Rectal smooth muscle tissue (tissue), 1 donor: ENCODE data around the gene RNASE12.
"Not testable (repeated sequence)": the region's sequence is repeated elsewhere in the genome, so short reads cannot be mapped to it uniquely, and the experiment has no call there.

Experiments
- H3K27ac ChIP-seq: one replicate; pipeline ENCODE4 v1.7.0; 2013; ENCODE audit warnings: low read depth, low read length, inconsistent platforms
- H3K27me3 ChIP-seq: one replicate; pipeline ENCODE4 v1.7.0; 2013; ENCODE audit warnings: low read length; ENCODE audit not compliant: control insufficient read depth, insufficient read depth
- H3K36me3 ChIP-seq: one replicate; pipeline ENCODE4 v1.7.0; 2013; ENCODE audit warnings: low read length; ENCODE audit not compliant: control insufficient read depth, insufficient read depth
- H3K4me1 ChIP-seq: one replicate; pipeline ENCODE4 v1.7.0; 2013; ENCODE audit warnings: low read length; ENCODE audit not compliant: control insufficient read depth, insufficient read depth
- H3K4me3 ChIP-seq: one replicate; pipeline ENCODE4 v1.7.0; 2013; ENCODE audit warnings: low read length
- H3K9ac ChIP-seq: one replicate; pipeline ENCODE4 v1.7.0; 2013; ENCODE audit warnings: low read length

RNASE12 gene

DNA sequence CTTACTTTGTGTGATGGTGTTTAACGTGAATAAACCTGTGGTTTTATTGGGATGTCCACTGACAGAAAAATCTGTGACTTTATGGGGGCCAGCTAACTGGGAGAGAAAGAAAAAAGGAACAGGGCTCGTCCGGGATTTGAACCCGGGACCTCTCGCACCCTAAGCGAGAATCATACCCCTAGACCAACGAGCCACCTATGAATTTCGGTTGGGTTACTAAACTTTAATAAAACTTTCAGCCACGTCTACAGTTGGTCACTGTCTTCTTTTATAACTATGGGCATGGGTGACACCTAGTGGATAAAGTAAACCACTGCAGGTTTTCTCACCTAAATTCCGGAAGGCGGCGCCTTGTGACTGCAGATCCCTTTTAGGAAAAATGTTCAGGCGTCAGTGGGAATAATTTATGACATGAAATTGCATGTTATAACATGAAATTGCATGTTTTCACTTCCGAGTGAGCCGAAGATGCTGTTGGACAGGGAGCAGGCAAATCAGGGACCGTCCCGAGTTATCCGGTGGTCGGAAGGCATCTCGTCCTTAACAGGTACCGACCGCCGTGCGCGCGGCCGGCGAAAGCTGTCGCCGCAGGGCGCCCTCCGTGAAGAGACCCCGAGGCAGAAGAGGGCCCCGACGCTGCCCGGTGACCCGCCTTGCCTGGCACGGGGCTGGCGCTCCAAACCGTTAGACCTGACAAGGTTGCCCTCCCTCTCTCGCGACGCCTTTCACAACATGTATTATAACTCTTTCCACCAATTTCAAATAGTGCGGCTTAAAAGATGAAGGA, 18.2 kb upstream of the RNASE12 start:
- Histone ChIP-seq H3K27me3 (no peaks in the 10 kb centered on the region), H3K4me3 (peak overlapping the region; percentile 90), H3K27ac (peak overlapping the region; percentile 1), H3K4me1 (peaks cover 2% of the 10 kb centered on the region), H3K9ac (peak overlapping the region; percentile 22), H3K36me3 (no peaks in the 10 kb centered on the region)

DNA sequence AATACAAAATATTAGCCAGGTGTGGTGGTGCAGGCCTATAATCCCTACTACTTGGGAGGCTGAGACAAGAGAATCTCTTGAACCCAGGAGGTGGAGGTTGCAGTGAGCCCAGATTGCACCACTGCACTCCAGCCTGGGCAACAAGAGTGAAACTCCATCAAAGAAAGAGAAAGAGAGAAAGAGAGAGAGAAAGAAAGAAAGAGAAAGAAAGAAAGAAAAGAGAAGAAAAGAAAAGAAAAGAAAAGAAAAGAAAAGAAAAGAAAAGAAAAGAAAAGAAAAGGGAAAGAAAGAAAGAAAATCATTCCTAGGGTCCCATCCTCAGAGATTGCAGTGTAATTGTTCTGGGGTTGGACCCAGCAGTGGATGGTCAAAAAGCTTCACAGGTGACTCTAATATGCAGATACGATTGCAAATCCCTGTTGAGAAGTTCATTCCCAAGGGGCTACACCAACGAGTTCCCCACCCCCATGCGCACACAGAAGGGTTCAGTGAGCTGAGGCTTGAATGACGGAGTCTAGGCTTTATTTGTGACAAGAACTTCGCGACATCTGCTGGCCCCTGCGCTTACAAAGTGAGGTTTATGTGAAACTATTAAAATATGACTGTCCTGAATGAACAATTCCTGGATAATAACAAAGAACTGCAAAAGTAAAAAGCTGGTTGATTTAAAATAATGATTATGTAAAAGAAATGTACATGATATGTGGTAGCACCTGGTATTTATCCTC, 17.4 kb upstream of the RNASE12 start:
- H3K9ac ChIP-seq: no peak overlapping the region

GRCh38 chr14:20607617-20608016, 16.4 kb upstream of the RNASE12 start:
- no peak overlapping the region for H3K27ac ChIP-seq
- H3K27me3 ChIP-seq: no peaks in the 10 kb centered on the region
- no peaks in the 10 kb centered on the region for H3K36me3 ChIP-seq
- no peak overlapping the region for H3K4me3 ChIP-seq
- H3K4me1 ChIP-seq: no peaks in the 10 kb centered on the region
- H3K9ac ChIP-seq: no peak overlapping the region

More for the DNA sequence above, 17.4 kb upstream of the RNASE12 start:
- Histone ChIP-seq H3K36me3 (no peaks in the 10 kb centered on the region), H3K4me1 (peaks cover 2% of the 10 kb centered on the region), H3K4me3 (no peak overlapping the region), H3K27ac (no peak overlapping the region), H3K27me3 (no peaks in the 10 kb centered on the region)

DNA sequence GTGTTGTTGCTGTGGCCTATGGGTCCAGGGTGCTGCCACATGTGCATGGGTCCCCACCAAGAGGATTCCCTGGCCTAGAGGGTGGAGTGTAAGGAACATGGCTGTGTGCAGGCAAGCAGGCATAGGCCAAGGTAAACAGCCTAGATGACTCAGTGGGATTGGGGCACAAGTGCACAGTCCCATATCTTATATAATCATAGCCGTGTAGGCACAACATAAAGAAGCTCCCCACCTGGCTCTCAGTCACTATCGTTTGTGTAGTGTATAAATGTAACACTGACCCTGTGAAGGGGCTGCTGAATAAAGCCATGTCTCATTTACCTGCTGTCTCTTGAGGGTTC, 15.7 kb upstream of the RNASE12 start:
- Histone ChIP-seq H3K27me3 (no peaks in the 10 kb centered on the region), H3K9ac (no peak overlapping the region), H3K36me3 (no peaks in the 10 kb centered on the region), H3K4me3 (no peak overlapping the region), H3K4me1 (no peaks in the 10 kb centered on the region), H3K27ac (no peak overlapping the region)

DNA sequence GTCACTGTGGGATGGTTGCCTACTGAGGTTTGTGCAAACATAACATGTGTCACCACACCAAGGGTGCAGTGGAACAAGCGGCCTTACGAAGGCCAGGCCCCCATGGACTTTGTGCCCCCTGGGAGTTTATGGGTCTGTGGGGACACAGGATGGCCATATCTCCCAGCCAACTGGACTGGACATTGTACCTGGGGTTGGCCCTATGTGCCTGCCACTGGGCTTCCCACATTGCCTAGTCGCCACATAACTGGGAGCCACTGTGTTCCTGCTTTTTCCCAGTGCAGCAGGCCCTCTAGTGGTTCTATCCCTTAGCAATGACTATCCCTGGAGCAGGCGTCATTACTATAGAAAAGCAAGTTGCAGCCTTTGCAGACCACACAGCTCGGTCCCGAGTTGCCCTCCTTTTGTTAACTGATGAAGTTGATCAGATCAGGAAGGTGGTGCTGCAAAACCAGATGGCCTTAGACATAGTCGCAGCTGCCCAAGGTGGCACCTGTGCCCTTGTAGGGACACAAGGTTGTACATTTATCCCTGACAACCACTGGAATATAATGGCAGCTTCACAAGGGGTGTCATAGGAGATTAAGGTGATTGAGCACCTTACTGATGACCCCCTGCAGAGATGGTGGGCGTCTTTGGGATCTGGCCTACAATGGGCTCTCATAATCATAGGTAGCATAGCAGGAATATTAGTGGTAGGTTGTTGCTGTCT, 15.2 kb upstream of the RNASE12 start:
- Histone ChIP-seq H3K9ac (no peak overlapping the region), H3K27ac (no peak overlapping the region), H3K36me3 (no peaks in the 10 kb centered on the region), H3K4me3 (no peak overlapping the region), H3K4me1 (no peaks in the 10 kb centered on the region), H3K27me3 (no peaks in the 10 kb centered on the region)

DNA sequence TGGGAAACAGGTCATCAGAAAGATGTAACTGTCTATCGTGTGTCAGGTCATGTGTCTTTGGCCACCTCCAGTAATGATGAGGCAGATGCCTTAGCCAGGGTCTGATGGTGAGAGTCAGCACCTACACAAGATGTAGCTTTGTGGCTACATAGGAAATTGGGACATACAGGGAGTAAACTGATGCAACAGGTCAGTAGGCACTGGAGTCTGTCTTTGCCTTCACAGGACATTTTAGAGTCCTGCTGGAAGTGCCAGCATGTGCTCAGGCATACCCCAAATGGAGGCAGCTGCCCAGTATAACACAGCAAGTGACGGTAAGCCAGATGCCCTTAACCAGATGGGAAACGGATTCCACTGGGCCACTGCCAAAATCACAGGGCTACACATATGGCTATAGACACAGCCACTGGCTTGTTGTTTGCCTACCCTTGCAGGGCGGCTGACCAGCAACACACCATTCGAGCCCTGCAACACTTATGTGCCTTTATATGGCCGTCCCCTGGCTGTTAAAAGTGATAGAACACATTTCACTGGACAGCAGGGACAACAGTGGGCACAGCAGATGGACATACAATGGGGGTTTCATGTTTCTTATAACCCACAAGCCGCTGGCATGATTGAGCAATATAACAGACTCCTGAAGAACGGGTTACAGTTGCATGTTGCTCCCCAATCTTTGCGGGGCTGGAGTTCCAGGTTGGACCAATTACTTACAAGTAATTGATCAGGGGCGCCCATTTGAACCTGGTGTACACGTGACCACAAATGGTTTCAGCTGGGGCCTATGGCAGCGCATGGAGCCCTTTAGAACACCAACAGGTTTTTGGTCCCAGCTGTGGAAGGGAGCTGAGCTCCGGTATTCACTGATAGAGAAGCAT, 12.9 kb upstream of the RNASE12 start:
- H3K27ac ChIP-seq: no peak overlapping the region
- no peaks in the 10 kb centered on the region for H3K4me1 ChIP-seq
- no peak overlapping the region for H3K4me3 ChIP-seq
- H3K9ac ChIP-seq: no peak overlapping the region
- no peaks in the 10 kb centered on the region for H3K27me3 ChIP-seq
- no peaks in the 10 kb centered on the region for H3K36me3 ChIP-seq

GRCh38 chr14:20602583-20602982, 11.4 kb upstream of the RNASE12 start:
- Histone ChIP-seq H3K27ac (no peak overlapping the region), H3K27me3 (no peaks in the 10 kb centered on the region)

DNA sequence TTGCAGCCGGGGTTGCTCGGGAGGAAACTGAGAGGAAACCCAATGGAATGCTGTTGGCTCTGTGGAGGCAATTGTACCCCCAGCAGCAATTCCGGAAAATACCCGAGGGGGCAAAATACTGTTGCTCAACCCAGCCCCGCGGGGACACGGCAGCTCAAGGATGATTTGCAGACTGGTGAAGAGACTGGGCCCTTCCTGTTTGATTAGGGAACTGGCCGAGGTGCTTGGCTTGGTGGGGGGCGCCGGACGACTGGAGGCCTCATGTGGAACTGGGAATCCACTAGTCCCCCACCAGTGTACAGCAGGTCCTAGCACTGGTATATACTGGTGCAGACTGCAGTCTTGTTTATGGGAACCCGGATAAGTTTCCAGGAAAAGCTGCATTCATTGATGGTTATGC, 10.3 kb upstream of the RNASE12 start:
- no peak overlapping the region for H3K27ac ChIP-seq
- no peak overlapping the region for H3K9ac ChIP-seq
- H3K27me3 ChIP-seq: no peaks in the 10 kb centered on the region
- no peaks in the 10 kb centered on the region for H3K4me1 ChIP-seq
- no peak overlapping the region for H3K4me3 ChIP-seq
- H3K36me3 ChIP-seq: no peaks in the 10 kb centered on the region

More at GRCh38 chr14:20602583-20602982, 11.4 kb upstream of the RNASE12 start:
- Histone ChIP-seq H3K4me3 (no peak overlapping the region), H3K9ac (no peak overlapping the region), H3K36me3 (no peaks in the 10 kb centered on the region), H3K4me1 (no peaks in the 10 kb centered on the region)

- H3K36me3 ChIP-seq: no peaks in the 10 kb centered on the region
- H3K4me1 ChIP-seq: no peaks in the 10 kb centered on the region
- H3K9ac ChIP-seq: no peak overlapping the region
- H3K27me3 ChIP-seq: no peaks in the 10 kb centered on the region
- no peak overlapping the region for H3K4me3 ChIP-seq
- no peak overlapping the region for H3K27ac ChIP-seq
Measured at GRCh38 chr14:20597108-20597507, 5.9 kb upstream of the RNASE12 start.

DNA sequence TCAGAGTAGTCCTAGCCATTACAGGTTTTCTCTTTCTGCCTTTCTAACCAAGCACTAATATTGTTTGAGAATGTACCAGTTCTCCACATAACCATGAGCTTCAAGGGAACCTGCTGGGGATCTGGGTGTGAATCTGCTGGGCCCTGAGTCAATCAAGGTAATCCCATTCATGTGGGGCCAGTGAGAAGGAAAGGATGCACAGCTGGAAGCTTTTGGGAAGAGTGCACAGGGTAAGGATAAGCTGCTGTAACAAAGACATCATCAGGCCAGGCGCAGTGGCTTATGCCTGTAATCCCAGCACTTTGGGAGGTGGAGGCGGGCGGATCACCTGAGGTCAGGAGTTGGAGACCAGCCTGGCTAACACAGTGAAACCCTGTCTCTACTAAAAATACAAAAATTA, 4.5 kb upstream of the RNASE12 start:
- not testable (repeated sequence) for H3K36me3 ChIP-seq, H3K9ac ChIP-seq, H3K27me3 ChIP-seq, H3K4me1 ChIP-seq, H3K4me3 ChIP-seq, H3K27ac ChIP-seq

DNA sequence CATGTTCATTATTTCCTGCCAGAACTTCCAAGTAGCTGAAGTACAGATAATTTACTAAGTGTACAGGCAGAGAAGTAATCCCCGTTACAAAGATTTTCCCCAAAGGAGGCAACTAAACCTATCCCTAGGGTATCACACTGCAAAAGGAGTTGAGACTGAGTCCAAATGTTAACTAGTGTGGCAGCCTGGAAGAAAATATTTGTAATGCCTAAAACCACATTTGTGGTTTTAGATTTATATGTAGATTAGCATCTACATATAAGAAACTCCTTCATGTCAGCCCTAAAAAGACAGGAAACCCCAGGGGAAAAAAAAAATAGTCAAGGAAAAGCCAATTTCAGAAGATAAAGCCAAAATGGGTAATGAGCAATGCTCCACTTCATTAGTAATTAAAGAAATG, 1.4 kb upstream of the RNASE12 start:
- Histone ChIP-seq H3K27me3 (peaks cover 3% of the 10 kb centered on the region), H3K4me1 (no peaks in the 10 kb centered on the region), H3K9ac (no peak overlapping the region), H3K27ac (no peak overlapping the region), H3K4me3 (no peak overlapping the region), H3K36me3 (no peaks in the 10 kb centered on the region)
